Measurements from ENCODE around the gene OR10D3.

GRCh38 chr11:124214027-124214426 lies 30.9 kb downstream of the OR10D3 start:
- TF ChIP-seq POLR2A (IDR thresholded peaks at IDR 0.05) (no peak), CTCF (IDR thresholded peaks at IDR 0.05) (no peak)

Measured in adrenal gland (tissue), 5 donors.